GM19328 (cell line): Measurements from ENCODE around the gene THOC7.

Experiments
- ATAC-seq: cut with Tn5 transposase; IDR thresholded peaks from one replicate; pipeline ENCODE4 v1.9.1; 2021; ENCODE audit warnings: mild to moderate bottlenecking, moderate library complexity; ENCODE audit not compliant: unreplicated experiment

The THOC7 gene

GRCh38 chr3:63845215-63845614, 18.4 kb downstream of the THOC7 start:
- no peak for ATAC-seq

DNA sequence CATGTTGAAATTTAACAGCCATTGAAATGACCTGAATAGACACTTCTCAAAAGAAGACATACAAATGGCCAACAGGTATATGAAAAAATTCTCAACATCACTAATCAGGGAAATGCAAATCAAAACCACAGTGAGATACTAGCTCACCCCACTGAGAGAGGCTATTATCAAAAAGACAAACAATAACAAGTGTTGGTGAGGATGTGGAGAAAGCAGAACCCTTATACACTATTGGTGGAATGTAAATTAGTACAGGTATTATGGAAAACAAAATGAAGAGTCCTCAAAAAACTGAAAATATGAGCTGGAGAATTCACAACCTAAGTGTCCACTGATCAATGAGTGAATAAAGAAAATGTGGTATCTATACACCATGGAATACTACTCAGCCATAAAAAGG, 21.5 kb downstream of the THOC7 start:
- ATAC-seq: no peak

- ATAC-seq: no peak
Measured at GRCh38 chr3:63841704-63842103, 21.9 kb downstream of the THOC7 start.

DNA sequence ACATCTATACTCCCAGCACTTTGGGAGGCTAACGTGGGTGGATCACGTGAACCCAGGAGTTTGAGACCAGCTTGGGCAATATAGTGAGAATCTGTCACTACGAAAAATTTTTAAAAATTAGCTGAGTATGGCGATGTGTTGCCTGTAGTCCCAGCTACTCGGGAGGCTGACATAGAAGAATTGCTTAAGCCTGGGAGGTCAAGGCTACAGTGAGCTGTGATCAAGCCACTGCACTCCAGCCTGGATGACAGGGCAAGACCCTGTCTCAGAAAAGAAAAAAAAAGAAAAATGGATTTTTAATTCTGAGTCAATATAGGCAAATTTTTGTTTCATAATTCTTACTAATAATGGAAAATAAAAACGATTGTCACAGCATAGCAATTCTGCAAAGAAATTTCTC, 31.2 kb downstream of the THOC7 start:
- no peak for ATAC-seq

DNA sequence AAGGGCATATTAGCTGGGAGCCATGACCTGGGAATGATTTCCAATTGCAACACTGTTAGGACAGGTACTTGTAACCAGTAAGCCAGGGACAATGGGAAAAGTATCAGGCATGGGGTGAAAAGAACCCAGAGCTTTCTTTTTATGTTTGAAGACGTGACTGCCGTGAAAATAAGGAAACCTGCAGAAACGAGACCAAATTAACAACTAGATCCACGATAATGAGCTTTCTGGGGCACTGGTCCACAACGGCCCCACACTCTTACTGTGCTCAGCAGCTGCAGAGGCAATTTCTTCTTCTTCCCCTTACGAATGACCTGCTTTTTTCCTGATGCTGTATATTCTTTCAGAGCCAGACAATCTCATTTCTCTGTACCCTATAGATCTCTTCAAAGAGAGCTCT, 33.1 kb downstream of the THOC7 start:
- ATAC-seq: no peak

- ATAC-seq: no peak
Measured at GRCh38 chr3:63824309-63824708, 39.3 kb downstream of the THOC7 start.

GRCh38 chr3:63819151-63819398, 44.5 kb downstream of the THOC7 start, which contains the start of gene C3orf49:
Gene C3orf49, plus strand, starts transcription at chr3:63819299. Its CDS starts 173 bp downstream, at chr3:63819472.
- no peak for ATAC-seq

GRCh38 chr3:63818282-63819150, 45.1 kb downstream of the THOC7 start:
- ATAC-seq: no peak

DNA sequence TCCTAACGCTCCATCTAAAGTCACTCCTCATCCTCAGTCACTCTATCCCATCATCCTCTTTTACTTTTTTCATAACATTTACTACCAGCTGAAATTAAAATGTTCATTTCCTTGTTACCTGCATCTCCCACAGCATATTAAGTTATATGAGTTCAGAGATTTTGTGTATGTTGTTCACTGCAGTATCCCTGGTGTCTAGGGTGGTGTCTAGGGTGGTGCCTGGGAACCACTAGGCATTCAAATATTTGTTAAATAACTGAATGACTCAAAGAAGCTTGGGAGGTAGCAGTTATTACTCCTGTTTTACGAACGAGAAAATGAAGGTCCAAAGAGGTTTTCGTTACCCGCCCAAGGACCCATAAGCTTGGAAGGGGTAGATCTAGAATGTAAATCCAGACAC, 46.4 kb downstream of the THOC7 start:
- ATAC-seq: no peak

DNA sequence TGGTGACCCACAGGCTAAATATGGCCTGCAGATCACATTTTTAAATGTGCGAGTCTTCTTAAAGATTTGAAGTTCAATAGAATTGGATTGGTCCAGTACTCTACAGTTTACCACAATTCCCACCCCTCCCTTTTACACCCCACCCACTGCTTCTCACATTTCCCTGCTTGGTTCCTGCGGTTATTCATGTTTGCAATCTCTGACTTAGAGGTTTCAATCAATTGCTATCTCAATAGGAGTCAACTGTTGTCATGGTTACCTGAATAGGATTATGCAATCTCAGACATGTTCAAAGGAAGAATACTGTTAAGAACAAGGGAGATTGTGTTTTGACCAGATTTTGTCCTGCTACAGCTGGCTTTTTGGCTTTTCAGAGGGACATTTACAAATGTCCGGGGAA, 49.4 kb downstream of the THOC7 start:
- ATAC-seq: no peak

DNA sequence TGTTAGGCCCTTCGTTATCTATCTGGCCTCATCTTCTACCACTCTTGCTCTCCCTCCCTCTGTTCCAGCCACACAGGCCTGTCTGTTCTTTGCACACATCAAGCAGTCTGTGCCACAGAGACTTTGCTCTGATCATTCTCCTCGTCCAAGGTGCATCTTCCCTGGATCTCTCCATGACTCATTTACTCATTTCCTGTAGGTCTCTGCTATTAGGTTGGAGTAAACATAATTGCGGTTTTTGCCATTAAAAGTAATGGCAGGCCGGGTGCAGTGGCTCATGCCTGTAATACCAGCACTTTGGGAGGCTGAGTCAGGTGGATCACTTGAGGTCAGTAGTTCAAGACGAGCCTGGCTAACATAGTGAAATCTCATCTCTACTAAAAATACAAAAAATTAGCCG, 54.0 kb downstream of the THOC7 start:
- ATAC-seq: no peak

DNA sequence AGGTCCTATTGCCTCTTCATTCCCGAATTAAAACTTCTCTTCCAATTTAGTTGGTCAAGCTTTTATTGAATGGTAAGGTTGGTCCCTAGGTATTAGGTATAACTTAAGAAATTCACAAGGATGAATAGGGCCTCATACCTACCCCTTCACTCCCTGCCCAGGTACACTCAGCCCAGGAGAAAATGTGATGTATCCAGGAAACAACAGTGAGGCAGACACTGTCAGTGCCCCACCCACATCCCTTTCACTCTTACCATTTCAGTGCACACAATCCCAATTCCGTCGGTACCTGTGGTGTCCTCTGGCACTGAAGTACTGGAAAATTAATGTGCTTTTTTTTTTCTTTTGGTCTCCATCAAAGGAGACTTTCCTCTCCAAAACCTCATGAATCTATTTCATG, 55.0 kb downstream of the THOC7 start:
- no peak for ATAC-seq

GRCh38 chr3:63807961-63808565, 55.5 kb downstream of the THOC7 start:
- no peak for ATAC-seq

DNA sequence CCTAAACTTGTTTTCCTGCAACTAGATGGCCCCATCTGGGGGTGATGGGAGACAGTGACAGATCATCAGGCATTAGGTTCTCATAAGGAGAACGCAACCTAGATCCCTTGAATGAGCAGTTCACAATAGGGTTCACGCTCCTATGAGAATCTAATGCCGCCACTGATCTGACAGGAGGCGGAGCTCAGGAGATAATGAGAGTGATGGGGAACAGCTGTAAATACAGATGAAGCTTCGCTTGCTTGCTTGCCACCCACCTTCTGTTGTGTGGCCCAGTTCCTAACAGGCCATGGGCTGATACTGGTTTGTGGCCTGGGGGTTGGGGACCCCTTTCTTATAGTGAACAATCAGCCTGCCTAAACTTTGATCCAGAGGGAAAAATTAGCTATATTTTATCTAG, 59.7 kb downstream of the THOC7 start:
- no peak for ATAC-seq

DNA sequence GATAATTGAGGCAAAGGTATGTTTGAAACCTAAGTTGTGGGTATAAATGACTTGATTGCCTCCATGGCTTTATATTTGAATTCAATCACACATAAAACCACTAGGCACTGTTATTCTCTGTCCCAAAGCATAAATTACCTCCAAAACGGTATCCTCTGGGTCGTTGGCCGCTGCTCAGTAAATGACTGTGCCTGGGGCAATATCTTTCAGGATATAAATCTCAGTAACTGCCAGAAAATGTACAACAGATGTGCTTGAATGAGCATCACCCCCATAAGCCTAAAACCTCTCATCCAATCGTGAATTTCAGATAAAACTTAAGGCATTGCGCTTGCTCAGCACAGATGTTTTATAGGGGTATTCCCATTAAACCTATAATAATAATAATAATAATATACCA, 63.5 kb downstream of the THOC7 start:
- no peak for ATAC-seq

DNA sequence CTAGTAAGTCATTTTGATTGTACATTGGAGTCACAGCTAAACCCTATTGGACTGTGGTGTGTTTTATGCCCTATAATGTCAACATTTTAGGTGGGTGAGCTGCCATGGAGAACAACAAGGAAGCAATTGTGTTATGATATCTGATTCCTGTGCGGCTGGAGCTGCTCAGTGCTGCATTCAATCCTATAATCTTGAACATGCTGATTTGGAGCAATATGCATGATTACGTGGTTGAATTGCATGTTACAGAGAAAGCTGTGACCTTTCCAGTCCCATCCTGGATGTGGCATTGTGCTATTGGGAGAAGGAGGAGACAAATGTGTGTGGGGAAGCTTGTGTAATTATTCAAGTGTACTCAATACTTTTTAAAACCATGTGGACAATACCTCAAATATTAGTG, 64.7 kb downstream of the THOC7 start:
- no peak for ATAC-seq

DNA sequence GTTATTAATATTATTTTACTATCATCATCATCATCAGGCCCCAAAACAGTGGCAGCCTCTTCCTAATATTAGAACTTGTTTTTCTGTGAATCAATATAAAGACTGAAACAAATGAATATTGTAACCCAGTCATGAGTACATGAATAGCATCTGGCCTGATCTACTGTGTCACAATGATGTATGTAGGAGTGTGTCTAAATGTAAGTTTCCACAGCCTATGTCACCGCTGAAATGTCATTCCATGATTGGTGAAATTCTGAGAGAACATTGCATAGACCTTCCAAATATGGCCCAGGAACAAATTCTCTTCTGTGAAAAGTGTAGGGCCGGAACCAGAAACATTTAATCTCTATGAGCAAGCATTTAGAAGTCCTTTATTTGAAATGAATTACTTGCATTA, 65.1 kb downstream of the THOC7 start:
- ATAC-seq: no peak

DNA sequence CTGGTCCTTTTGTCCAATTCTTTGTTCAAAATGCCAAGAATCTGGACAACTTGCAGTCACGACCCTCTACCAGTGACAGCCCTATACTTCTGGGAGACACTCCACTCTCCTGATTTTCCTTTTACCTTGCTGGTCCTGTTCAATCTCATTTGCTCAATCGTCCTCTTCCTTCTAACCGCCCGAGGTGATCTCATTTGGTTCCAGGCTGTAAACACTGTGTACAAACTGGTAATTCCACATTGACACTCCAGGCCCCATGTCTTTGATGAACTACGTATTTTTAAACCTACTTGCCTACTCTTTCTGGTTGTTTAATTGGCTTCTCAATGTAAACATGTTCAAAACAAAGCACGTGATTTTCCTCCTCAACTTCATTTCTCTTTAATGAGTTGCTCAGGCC, 68.2 kb downstream of the THOC7 start:
- ATAC-seq: no peak

DNA sequence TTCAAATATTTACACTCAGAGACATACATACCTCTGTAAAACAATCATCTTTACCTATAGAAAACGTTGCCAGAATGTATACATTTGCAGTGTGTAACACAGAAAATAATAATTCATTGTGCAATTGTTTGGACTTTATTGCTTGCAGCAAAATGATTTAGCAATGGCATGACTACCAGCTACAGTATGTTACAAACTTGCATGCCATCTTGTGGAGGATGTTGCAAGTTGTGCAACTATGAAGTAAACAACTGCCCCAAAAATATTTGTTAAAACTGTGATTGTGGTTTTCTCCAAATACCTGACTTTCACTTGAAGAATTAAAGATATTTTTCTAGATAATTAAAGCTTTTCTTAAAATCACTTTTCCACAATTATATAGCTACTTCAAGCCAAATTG, 71.6 kb downstream of the THOC7 start:
- ATAC-seq: no peak
